GM19463 (cell line): ENCODE results near the gene SPO11.
A peak's percentile ranks its signal among the peaks of the same experiment; 100 is the strongest.

Experiments
- ATAC-seq: cut with Tn5 transposase; IDR thresholded peaks from one replicate; pipeline ENCODE4 v1.9.1; 2021; ENCODE audit warnings: mild to moderate bottlenecking, moderate library complexity; ENCODE audit not compliant: unreplicated experiment

SPO11 gene

DNA sequence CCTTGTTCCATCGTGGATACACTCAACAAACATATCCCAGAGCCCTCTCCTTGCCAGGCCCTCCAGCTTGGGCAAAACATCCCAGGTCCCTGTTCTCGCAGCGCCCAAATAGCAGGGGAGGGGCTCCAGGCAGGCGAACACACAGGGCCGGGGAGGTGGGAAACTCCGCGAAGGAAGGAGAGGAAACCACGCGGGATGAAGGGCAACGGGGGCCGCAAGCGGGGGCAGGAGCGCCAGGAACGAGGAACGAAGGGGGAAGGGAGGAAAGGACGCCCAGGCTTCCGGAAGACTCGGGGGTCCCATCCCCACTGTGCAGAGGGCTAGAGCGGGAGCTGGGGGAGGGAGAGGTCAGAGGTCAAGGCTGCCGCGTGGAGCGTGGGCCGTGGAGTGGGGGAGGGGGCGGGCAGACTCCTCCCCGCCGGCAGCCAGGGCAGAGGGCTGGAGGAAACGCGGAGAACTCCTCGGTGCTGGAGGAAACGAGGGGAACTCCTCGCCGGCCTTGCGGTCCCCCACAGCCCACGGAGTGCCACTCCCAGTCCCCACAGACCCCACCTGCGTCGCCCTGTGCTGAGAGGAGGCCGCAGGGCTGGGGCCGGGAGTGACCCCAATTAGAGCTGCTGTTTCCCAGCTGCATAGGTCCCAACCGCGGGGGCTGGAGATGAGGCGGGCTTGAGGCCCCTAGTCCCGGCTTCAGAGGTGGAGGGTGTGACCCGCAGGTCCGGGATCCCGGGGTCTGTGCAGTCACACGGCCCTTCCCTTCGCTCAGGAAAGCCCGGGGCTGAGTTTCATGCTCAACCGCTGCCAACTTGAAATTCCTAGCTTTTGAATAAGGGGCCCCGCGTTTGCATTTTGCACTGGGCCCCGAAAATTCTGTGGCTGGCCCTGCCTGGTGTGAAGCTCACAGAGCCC, 60.3 kb downstream of the SPO11 start:
- no peak for ATAC-seq

GRCh38 chr20:57390604-57391438, 61.2 kb downstream of the SPO11 start, which contains the start of gene RBM38:
Gene RBM38 (plus strand): TSS chr20:57391396. CDS start chr20:57391582, 186 bp downstream.
- peak; percentile 46 for ATAC-seq

DNA sequence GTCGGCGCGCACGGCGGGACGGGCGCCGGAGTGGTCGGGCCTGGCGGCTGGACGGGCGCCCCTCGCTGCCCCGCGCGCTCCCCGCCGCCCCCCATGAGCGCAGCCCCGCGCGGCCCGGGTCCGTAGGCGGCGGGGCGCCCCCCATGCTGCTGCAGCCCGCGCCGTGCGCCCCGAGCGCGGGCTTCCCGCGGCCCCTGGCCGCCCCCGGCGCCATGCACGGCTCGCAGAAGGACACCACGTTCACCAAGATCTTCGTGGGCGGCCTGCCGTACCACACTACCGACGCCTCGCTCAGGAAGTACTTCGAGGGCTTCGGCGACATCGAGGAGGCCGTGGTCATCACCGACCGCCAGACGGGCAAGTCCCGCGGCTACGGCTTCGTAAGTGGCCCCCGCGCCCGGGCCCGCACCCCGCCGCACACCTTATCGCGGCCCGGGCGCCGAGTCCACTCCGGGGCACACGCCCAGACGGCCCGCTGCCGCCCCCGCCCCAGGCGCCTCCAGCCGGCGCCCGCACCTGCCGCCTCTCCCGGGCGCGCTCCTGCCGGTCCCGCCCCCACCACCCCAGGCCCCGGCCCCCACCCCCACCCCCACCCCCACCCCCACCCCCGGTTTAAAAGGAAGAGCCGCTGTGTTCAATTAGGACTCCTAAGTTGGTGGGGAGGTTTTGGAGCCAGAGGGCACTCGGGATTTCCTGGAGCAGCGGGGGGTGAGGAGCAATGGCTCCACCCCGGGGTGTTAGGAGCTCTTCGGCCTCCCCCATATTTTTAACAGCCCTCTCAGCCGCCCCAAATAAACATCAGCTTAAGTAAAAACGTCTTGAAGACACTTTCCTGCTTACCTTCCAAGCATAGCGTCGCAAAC, 62.1 kb downstream of the SPO11 start:
- peak; percentile 2 for ATAC-seq

- ATAC-seq, result peak; percentile 23
Observed at GRCh38 chr20:57392512-57393271, 63.1 kb downstream of the SPO11 start.
